Prostate gland (tissue), 2 donors: ENCODE results near the gene FKBP2.

Experiments used
- CTCF ChIP-seq, 4 experiments: fragments of 200-600 bp in 2 of 4; fragments of 450-650 bp in 2 of 4; sonication (generic) in 2 of 4; IDR thresholded peaks; 1 replicate in 3 of 4; 2 replicates in 1 of 4; pipeline ENCODE4 v1.5.1; 2016 to 2019; ENCODE audit warnings: antibody characterized with exemption in 4 of 4, mild to moderate bottlenecking in 2 of 4, moderate library complexity in 2 of 4
- POLR2A ChIP-seq: fragments of 450-650 bp; IDR thresholded peaks from one replicate; pipeline ENCODE4 v1.6.1; 2016; ENCODE audit warnings: antibody characterized with exemption, mild to moderate bottlenecking
- POLR2AphosphoS5 ChIP-seq: sonication (generic); formaldehyde crosslinking; IDR thresholded peaks from one replicate; pipeline ENCODE4 v1.6.1; 2017; ENCODE audit warnings: antibody characterized with exemption

DNA sequence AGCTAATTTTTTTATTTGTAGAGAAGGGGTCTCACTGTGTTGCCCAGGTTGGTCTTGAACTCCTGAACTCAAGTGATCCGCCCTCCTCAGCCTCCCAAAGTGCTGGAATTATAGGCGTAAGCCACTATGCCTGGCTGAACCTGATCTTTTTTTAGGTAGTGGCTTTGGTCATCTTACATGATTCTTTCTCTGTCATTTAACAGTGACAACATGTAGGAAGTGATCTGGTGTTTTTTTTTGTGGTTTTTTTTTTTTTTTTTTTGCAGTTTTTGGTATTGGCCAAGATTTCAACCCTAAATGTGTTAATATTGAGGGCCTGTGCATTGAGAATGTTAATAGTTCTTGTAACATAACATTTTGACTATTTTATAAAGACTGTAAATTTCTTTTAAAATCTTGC, 42.4 kb upstream of the FKBP2 start:
- TF ChIP-seq CTCF (IDR thresholded peaks at IDR 0.05) (no peak), POLR2A (no peak), POLR2AphosphoS5 (no peak)
